ENCODE data around the gene RGPD5.
"Not testable (repeated sequence)": the region's sequence is repeated elsewhere in the genome, so short reads cannot be mapped to it uniquely, and the experiment has no call there.

- not testable (repeated sequence) for TF ChIP-seq POLR2A, CTCF (IDR thresholded peaks at IDR 0.05)
Observed at GRCh38 chr2:109761976-109762375, 32.1 kb upstream of the RGPD5 start.

Data from body of pancreas (tissue), 4 donors.